HL-60 (cell line): ENCODE data around the gene DIP2C.

Source experiments
- DNase-seq, 2 experiments: peaks; one replicate each; pipeline ENCODE4 v3.0.0-alpha.2; 2010 to 2020; ENCODE audit warnings: low read depth in 1 of 2, low spot score in 1 of 2
- H3K27ac ChIP-seq: fragments of 250-450 bp; sonication (Bioruptor Pico); replicated peaks from 2 replicates; pipeline ENCODE4 v1.5.1; 2020; ENCODE audit warnings: mild to moderate bottlenecking, moderate library complexity
- H3K27me3 ChIP-seq: fragments of 250-450 bp; sonication (Bioruptor Pico); 2 replicates; pipeline ENCODE4 v1.5.1; 2021; ENCODE audit warnings: mild to moderate bottlenecking, moderate library complexity; ENCODE audit not compliant: insufficient read depth, poor library complexity, severe bottlenecking
- H3K4me3 ChIP-seq: replicated peaks from 2 replicates; pipeline ENCODE4 v1.5.1; 2011; ENCODE audit warnings: mild to moderate bottlenecking, control low read depth, low read length; ENCODE audit not compliant: insufficient read depth
- GABPA ChIP-seq: IDR thresholded peaks from 2 replicates; pipeline ENCODE4 v1.6.1; 2012; ENCODE audit warnings: low read depth
- POLR2AphosphoS5 ChIP-seq: IDR thresholded peaks from 2 replicates; pipeline ENCODE4 v1.6.1; 2012; ENCODE audit warnings: low read depth
- SPI1 ChIP-seq: IDR thresholded peaks from 2 replicates; pipeline ENCODE4 v1.6.1; 2012; ENCODE audit warnings: low read depth, mild to moderate bottlenecking, borderline replicate concordance
- TF ChIP-seq, protein P1 (sequence below): IDR thresholded peaks from 2 replicates; pipeline ENCODE4 v1.6.1; 2012; ENCODE audit warnings: low read depth; ENCODE audit not compliant: insufficient replicate concordance
- TF ChIP-seq, protein P2 (sequence below): IDR thresholded peaks from one replicate; pipeline ENCODE4 v1.5.1; 2011; ENCODE audit warnings: low read length, control low read depth, inconsistent platforms; ENCODE audit not compliant: insufficient read depth

Gene DIP2C

DNA sequence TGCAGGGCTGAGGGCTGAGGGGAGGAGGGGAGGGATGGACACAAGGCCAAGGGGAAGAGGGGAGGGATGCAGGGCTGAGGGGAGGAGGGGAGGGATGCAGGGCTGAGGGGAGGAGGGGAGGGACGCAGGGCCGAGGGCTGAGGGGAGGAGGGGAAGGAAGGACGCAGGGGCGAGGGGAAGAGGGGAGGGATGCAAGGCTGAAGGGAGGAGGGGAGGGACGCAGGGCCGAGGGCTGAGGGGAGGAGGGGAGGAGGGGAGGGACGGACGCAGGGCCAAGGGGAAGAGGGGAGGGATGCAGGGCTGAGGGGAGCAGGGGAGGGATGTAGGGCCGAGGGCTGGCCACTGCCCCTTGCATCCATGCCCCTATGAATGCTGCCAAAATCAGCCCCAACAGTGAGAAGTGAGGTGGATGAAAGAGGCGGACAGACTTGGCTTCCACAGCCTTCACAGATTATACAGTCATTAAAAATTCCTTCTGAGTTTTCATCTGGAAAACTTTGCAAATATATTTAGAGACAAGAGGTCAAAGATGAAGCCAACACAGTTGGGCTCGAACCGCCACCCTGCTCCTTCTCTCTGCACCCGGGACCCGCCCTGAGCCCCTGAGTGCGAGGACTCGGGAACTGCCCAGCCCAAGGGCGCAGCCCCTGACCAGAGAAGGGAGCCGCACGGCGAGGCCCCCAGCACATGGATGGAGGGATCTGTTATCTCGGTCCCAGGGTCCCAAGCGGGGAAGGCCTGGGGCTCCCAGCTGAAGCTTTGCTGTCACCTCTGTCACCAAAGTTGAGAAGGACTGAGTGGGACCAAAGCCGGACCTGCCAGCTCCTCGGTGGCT is 65.8 kb downstream of the DIP2C start:
- Histone ChIP-seq H3K27ac (no peak overlapping the region), H3K4me3 (no peak overlapping the region), H3K27me3 (no peaks in the 10 kb centered on the region)
- TF ChIP-seq SPI1, result no peak
- no peak for TF ChIP-seq POLR2AphosphoS5
- TF ChIP-seq, protein P1, sequence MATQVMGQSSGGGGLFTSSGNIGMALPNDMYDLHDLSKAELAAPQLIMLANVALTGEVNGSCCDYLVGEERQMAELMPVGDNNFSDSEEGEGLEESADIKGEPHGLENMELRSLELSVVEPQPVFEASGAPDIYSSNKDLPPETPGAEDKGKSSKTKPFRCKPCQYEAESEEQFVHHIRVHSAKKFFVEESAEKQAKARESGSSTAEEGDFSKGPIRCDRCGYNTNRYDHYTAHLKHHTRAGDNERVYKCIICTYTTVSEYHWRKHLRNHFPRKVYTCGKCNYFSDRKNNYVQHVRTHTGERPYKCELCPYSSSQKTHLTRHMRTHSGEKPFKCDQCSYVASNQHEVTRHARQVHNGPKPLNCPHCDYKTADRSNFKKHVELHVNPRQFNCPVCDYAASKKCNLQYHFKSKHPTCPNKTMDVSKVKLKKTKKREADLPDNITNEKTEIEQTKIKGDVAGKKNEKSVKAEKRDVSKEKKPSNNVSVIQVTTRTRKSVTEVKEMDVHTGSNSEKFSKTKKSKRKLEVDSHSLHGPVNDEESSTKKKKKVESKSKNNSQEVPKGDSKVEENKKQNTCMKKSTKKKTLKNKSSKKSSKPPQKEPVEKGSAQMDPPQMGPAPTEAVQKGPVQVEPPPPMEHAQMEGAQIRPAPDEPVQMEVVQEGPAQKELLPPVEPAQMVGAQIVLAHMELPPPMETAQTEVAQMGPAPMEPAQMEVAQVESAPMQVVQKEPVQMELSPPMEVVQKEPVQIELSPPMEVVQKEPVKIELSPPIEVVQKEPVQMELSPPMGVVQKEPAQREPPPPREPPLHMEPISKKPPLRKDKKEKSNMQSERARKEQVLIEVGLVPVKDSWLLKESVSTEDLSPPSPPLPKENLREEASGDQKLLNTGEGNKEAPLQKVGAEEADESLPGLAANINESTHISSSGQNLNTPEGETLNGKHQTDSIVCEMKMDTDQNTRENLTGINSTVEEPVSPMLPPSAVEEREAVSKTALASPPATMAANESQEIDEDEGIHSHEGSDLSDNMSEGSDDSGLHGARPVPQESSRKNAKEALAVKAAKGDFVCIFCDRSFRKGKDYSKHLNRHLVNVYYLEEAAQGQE, result no peak
- TF ChIP-seq, protein P2, sequence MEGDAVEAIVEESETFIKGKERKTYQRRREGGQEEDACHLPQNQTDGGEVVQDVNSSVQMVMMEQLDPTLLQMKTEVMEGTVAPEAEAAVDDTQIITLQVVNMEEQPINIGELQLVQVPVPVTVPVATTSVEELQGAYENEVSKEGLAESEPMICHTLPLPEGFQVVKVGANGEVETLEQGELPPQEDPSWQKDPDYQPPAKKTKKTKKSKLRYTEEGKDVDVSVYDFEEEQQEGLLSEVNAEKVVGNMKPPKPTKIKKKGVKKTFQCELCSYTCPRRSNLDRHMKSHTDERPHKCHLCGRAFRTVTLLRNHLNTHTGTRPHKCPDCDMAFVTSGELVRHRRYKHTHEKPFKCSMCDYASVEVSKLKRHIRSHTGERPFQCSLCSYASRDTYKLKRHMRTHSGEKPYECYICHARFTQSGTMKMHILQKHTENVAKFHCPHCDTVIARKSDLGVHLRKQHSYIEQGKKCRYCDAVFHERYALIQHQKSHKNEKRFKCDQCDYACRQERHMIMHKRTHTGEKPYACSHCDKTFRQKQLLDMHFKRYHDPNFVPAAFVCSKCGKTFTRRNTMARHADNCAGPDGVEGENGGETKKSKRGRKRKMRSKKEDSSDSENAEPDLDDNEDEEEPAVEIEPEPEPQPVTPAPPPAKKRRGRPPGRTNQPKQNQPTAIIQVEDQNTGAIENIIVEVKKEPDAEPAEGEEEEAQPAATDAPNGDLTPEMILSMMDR, result no peak
- no peak for TF ChIP-seq GABPA
- no peak for DNase-seq

DNA sequence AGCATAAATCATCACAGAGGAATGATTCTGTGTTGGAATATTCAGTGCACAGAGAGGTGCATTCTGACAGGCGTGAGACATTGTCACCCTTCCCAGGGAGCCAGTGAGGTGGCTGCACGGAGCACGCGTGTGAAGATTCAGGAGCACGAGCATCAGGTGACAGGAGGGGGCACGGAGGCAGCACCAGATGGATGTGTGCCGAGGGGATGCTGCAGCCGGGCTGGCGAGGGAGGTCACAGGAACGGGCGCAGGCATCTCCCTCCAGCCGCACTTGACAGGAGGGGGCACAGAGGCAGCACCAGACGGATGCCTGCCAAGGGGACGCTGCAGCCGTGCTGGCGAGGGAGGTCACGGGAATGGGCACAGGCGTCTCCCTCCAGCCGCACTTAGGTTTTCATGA is 66.5 kb downstream of the DIP2C start:
- no peak overlapping the region for H3K27ac ChIP-seq
- H3K27me3 ChIP-seq, result no peaks in the 10 kb centered on the region
- no peak overlapping the region for H3K4me3 ChIP-seq
- no peak for DNase-seq
- TF ChIP-seq POLR2AphosphoS5 (no peak), GABPA (no peak), SPI1 (no peak)
- TF ChIP-seq, protein P1, result no peak
- TF ChIP-seq, protein P2, result no peak

DNA sequence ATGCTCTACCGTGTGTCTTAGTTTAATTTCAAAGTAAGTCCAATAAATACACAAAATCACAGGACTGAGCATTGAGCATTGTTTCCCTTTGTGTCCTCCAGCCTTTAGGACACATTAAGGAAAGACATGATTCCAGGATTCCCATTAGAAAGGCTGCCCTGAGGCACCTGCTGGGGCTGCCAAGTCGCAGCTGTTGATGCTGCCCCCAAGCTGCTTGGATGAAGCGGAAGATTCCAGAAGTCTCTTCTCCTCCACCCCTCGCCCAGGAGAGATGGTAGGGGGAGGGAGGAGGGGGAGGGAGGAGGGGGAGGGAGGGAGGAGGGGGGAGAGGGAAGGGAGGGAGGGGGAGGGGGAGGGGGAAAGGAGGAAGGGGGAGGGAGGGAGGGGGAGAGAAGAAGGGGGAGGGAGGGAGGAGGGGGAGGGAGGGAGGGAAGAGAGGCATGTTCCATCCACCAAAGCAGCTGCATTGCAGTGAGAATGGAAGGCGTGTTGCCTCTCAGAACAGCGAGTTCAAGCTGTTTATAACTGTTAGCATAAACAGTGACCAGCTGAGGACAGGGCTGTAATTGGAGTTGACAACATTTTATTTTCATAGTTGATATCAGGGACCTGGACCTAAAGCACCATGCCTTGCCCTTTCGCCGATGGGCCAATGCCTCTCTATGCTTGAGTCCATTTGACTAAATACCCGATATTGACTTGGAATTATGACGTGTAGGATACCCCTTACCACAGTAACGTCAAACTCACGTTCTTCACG is 67.3 kb downstream of the DIP2C start:
- TF ChIP-seq, protein P2, result no peak
- TF ChIP-seq SPI1, result no peak
- TF ChIP-seq GABPA, result no peak
- no peak for TF ChIP-seq POLR2AphosphoS5
- TF ChIP-seq, protein P1, result no peak
- H3K4me3 ChIP-seq, result no peak overlapping the region
- DNase-seq, result no peak
- no peak overlapping the region for H3K27ac ChIP-seq
- H3K27me3 ChIP-seq, result no peaks in the 10 kb centered on the region
